HG02884 (cell line): ENCODE data around the gene UNC5B.
"Not testable (repeated sequence)": the region's sequence is repeated elsewhere in the genome, so short reads cannot be mapped to it uniquely, and the experiment has no call there.

ENCODE experiments used
- ATAC-seq: cut with Tn5 transposase; IDR thresholded peaks from one replicate; pipeline ENCODE4 v1.9.1; 2021; ENCODE audit warnings: mild to moderate bottlenecking, moderate library complexity; ENCODE audit not compliant: unreplicated experiment

UNC5B gene

GRCh38 chr10:71294091-71294561 lies 81.8 kb downstream of the UNC5B start:
- no peak for ATAC-seq

GRCh38 chr10:71294856-71295255 lies 82.5 kb downstream of the UNC5B start:
- no peak for ATAC-seq

- ATAC-seq, result no peak
These were observed 83.3 kb downstream of the UNC5B start for GRCh38 chr10:71295641-71296040.

- ATAC-seq, result no peak
These were observed 83.7 kb downstream of the UNC5B start for GRCh38 chr10:71296086-71296485.

- not testable (repeated sequence) for ATAC-seq
These were observed 84.4 kb downstream of the UNC5B start for GRCh38 chr10:71296811-71297210.

GRCh38 chr10:71297343-71297742 lies 85.0 kb downstream of the UNC5B start:
- no peak for ATAC-seq

GRCh38 chr10:71299071-71299785 lies 86.9 kb downstream of the UNC5B start:
- ATAC-seq, result no peak

- ATAC-seq, result no peak
These were observed 88.4 kb downstream of the UNC5B start for GRCh38 chr10:71300555-71301370.

GRCh38 chr10:71301371-71301916 lies 89.1 kb downstream of the UNC5B start:
- no peak for ATAC-seq

- no peak for ATAC-seq
These were observed 90.1 kb downstream of the UNC5B start for GRCh38 chr10:71302451-71302850.

GRCh38 chr10:71302874-71303568 lies 90.7 kb downstream of the UNC5B start:
- ATAC-seq, result no peak

GRCh38 chr10:71303569-71303907 lies 91.2 kb downstream of the UNC5B start:
- no peak for ATAC-seq

- no peak for ATAC-seq
These were observed 92.5 kb downstream of the UNC5B start for GRCh38 chr10:71304914-71305313.

- no peak for ATAC-seq
These were observed 94.6 kb downstream of the UNC5B start for GRCh38 chr10:71306979-71307378.

- ATAC-seq, result no peak
These were observed 95.2 kb downstream of the UNC5B start for GRCh38 chr10:71307469-71308085.

- ATAC-seq, result no peak
These were observed 95.9 kb downstream of the UNC5B start for GRCh38 chr10:71308244-71308643.

- no peak for ATAC-seq
These were observed 96.6 kb downstream of the UNC5B start for GRCh38 chr10:71308985-71309384.

GRCh38 chr10:71309919-71310318 lies 97.5 kb downstream of the UNC5B start:
- ATAC-seq, result no peak

- no peak for ATAC-seq
These were observed 99.8 kb downstream of the UNC5B start for GRCh38 chr10:71312220-71312619.

- no peak for ATAC-seq
These were observed 100.7 kb downstream of the UNC5B start for GRCh38 chr10:71312811-71313789.
